Omental fat pad (tissue), 4 donors: Measurements from ENCODE around the gene CAMK2D. TPM values are rescaled to one million over a fixed set of nuclear protein-coding genes. Genes with fewer than 3 reads are reported as not detected.

Experiments
- ATAC-seq: fragments of 150-250 bp; one replicate; pipeline ENCODE4 v1.9.1; 2016; ENCODE audit warnings: mild to moderate bottlenecking, moderate library complexity; ENCODE audit not compliant: low FRiP score
- DNase-seq: peaks from one replicate; pipeline ENCODE4 v3.0.0-alpha.2; 2019; ENCODE audit warnings: low spot score
- total RNA-seq, 4 donors: library from RNA; depleted of rRNA; stranded (reverse); fragments of >200 nt; gene quantifications; one replicate each; pipeline ENCODE4 v1.1.0, GENCODE V29; 2016
- TF ChIP-seq, protein P1 (sequence below), 3 donors: fragments of 450-650 bp; IDR thresholded peaks; one replicate each; pipeline ENCODE4 v1.5.1; 2016 to 2017; ENCODE audit warnings: antibody characterized with exemption in 3 of 3, mild to moderate bottlenecking in 3 of 3, moderate library complexity in 2 of 3

Gene CAMK2D
- total RNA-seq, 4 donors from 2014 or later: 78.7 to 86.1 (median 83.2) TPM

DNA sequence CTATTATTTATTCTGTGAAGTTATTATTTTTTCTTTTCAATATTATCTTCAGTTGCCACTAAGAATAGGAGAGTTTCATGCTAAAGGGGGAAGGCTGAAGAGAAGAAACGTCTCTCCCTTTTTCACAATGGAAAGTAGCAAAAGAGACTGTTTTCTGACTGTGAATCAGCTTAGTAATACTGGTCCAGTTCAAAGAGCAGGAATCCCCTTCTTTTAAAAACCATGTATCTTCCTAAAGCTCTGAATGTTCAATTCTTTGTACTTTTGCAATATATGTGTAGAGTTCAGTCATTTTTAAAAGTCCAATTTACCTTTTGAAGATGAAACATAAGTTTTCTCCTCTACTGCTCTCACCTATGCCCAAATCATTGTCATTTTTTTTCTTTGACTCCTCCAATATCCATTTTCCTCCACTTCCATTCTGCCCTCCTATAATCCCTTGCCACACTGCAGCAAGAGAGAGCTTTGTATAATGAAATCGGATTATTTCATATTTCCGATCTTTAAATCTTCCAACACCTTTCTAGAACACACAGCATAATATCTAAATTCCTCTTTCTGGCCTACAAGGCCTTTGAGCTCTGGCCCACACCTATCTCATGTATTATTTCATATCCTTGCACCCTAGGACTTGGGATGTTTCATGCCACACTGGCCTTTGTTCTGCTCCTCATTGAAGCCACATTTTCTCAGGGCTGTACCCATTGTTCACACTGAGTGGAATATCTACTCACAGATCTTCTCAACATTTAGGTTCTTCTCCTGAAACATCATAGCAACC is 195.3 kb downstream of the CAMK2D start:
- no peak for ATAC-seq
- TF ChIP-seq, protein P1, sequence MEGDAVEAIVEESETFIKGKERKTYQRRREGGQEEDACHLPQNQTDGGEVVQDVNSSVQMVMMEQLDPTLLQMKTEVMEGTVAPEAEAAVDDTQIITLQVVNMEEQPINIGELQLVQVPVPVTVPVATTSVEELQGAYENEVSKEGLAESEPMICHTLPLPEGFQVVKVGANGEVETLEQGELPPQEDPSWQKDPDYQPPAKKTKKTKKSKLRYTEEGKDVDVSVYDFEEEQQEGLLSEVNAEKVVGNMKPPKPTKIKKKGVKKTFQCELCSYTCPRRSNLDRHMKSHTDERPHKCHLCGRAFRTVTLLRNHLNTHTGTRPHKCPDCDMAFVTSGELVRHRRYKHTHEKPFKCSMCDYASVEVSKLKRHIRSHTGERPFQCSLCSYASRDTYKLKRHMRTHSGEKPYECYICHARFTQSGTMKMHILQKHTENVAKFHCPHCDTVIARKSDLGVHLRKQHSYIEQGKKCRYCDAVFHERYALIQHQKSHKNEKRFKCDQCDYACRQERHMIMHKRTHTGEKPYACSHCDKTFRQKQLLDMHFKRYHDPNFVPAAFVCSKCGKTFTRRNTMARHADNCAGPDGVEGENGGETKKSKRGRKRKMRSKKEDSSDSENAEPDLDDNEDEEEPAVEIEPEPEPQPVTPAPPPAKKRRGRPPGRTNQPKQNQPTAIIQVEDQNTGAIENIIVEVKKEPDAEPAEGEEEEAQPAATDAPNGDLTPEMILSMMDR (IDR thresholded peaks at IDR 0.05): no peak
- no peak for DNase-seq

DNA sequence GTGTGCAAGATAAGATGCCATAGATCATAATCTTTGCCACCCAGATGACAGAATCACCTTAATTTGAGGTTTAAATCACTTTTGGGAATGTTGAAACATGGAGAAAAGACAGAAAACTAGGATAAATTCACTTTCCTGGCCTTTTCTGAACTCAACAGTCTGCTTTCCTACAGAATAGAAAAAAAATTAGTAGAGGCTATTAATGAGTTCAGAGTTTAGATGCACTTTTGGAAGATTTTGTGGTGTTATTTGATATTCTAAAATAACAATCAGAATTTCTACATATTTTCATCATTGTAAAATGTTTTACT is 195.9 kb downstream of the CAMK2D start:
- ATAC-seq: no peak
- no peak for DNase-seq
- TF ChIP-seq, protein P1 (IDR thresholded peaks at IDR 0.05): no peak

DNA sequence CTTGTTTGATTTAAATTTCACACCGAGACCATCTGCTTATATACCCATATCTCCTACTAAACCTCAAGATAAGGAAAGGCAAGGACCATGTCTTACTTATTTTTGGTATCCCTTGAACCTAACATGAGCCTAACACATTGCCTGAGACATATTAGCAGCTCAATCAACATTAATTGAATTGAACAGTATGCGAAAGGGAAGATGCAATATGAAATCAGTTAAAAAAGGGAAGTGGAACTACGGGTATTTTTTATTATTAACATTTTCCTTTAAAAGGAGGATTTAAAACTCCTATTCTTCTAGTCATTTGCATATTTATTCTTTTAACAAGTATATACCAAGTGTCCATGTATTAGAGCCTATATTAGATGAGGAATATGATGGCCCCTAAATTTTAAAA is 197.0 kb downstream of the CAMK2D start:
- no peak for DNase-seq
- TF ChIP-seq, protein P1 (IDR thresholded peaks at IDR 0.05): no peak
- ATAC-seq: no peak

DNA sequence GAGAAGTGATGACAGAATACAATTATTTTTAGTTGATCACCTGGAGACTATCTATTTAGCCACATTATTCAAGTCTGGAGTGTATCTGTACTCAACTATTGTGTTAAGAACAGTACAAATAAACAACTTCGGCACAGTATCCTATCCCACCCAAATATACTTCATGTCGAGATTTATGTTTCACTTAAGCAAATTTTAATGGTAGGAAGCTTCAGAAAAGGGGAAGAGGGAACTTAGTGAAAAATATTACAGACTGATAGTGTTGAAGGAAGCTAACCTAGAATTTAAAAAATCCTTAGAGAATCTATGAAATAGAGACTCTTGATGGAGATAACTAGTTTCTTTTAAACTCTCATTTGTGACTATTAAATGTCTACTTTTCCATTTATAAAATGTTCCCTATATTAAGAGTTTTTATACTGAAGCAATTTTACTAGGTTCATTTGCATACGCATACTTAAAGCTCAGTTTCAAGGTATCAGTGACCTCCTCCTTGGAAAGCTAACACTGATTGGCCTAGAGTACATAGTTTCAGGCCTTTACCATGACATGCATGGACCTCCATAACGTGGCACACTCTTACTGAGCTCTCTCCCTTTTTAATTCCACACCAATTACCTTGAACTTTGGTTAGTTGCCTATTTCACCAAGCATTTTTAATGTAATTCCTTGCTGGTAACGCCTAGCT is 197.7 kb downstream of the CAMK2D start:
- no peak for DNase-seq
- TF ChIP-seq, protein P1 (IDR thresholded peaks at IDR 0.05): no peak
- no peak for ATAC-seq

DNA sequence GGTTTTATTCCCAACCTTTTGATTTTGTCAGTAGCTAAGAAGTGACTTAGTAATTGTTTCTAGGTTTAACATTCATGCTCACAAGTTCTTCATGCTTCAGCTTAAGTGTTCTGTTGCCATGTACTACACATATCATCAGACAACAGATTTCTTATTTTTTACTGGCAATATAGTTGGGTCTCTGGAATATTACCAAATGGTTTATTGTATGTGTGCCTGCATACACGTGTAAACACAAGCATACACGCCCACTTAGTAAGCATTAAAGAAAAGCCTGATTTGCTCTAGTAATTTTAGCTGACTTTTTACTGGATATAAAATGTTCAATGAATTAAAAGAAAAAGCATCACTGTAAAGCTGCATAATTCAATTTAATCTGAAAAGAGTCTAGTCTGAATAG is 199.8 kb downstream of the CAMK2D start:
- TF ChIP-seq, protein P1 (IDR thresholded peaks at IDR 0.05): no peak
- no peak for ATAC-seq
- DNase-seq: no peak

DNA sequence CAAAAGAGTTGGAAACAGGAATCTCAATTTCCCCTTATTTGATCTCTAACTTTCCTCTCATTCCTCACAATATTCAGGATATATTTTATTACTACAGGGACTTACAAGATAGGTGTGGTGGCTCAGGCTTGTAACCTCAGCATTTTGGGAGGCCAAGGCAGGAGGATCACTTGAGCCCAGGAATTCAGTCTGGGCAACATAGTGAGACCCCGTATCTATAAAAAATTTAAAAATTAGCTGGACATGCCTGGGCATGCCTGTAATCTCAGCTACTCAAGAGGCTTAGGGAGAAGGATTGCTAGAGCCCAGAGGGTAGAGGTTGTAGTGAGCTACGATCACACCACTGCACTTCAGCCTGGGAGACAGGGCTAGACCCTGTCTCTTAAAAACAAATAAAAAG is 200.4 kb downstream of the CAMK2D start:
- no peak for ATAC-seq
- TF ChIP-seq, protein P1 (IDR thresholded peaks at IDR 0.05): no peak

DNA sequence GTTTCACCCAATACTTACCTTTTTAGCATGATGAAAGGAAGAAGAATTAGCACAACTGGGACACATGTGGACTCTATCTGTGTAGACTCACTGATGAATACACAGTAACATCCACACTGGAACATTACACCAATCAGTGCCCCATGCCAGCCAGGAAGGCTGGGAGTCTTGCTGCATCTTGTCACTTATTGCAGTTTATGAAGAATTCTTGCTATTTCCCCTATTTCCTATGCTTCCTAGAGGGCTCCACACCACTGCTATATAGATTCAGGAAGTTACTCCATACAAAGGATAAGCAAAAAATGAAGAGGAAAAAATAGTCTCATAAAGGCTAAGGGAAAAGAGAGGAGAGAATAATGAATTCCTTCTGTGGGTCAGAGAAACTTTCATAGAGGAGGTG is 201.0 kb downstream of the CAMK2D start:
- TF ChIP-seq, protein P1 (IDR thresholded peaks at IDR 0.05): no peak
- no peak for DNase-seq
- no peak for ATAC-seq

More for the DNA sequence above, 200.4 kb downstream of the CAMK2D start:
- no peak for DNase-seq
